Measurements from ENCODE around the gene LRRC8C.

DNA sequence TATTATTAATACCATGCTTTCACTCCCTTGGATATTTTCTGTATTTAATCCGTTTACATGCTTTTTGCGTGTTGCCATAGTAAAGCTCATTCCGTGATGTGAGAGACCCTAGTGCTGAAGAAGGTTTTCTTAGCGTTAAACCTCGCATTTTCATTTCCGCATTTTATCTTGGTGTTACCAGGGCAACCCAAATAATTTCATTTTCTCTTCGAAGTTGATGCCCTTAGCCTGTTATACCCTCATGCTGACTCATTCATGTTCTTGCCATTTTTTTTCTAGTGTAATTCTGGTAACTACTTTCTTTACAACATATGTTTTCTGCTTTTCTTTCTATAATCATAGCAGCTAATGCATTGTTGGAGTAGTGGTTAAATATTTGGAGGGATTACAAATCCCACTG is 37.2 kb downstream of the LRRC8C start:
- TF ChIP-seq, protein P1, sequence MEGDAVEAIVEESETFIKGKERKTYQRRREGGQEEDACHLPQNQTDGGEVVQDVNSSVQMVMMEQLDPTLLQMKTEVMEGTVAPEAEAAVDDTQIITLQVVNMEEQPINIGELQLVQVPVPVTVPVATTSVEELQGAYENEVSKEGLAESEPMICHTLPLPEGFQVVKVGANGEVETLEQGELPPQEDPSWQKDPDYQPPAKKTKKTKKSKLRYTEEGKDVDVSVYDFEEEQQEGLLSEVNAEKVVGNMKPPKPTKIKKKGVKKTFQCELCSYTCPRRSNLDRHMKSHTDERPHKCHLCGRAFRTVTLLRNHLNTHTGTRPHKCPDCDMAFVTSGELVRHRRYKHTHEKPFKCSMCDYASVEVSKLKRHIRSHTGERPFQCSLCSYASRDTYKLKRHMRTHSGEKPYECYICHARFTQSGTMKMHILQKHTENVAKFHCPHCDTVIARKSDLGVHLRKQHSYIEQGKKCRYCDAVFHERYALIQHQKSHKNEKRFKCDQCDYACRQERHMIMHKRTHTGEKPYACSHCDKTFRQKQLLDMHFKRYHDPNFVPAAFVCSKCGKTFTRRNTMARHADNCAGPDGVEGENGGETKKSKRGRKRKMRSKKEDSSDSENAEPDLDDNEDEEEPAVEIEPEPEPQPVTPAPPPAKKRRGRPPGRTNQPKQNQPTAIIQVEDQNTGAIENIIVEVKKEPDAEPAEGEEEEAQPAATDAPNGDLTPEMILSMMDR (conservative IDR thresholded peaks at IDR 0.05 in 1 of 2, IDR thresholded peaks at IDR 0.05 in 1 of 2; ENCODE audit: extremely low read depth in 1 of 2, insufficient read depth in 1 of 2, low read depth in 1 of 2, low read length in 2 of 2) = no peak
- no peak for TF ChIP-seq EZH2 (IDR thresholded peaks at IDR 0.05; ENCODE audit: borderline replicate concordance, low read length)
